ENCODE data around the gene SCIN. TPM values are rescaled to one million over a fixed set of nuclear protein-coding genes. Genes with fewer than 3 reads are reported as not detected.

Gene SCIN
- total RNA-seq, 1 donor from 2014 or later, result not detected

DNA sequence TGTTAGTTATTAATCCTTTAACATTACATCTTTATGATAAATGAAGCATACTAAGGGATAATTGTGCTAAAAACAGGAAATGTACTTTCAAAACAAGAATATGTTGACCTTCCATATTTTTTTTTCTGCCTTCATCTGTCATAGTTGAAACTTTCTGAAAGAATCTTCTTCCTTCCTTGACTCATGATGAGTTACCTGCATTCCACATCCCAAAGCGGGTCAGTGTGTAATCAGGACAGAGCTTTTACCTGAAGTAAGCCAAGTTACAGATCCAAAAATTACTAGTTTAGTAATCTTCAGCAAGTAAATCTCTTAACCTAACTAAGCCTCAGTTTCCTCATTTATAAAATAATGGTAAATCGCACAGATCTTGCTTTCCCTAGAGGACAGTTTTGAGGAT, 103.5 kb downstream of the SCIN start:
- no peaks in the 10 kb centered on the region for H3K4me1 Mint-ChIP-seq (ENCODE audit: low read depth, unreplicated experiment)
- H3K4me3 Mint-ChIP-seq (ENCODE audit: unreplicated experiment), result no peak overlapping the region
- no peaks in the 10 kb centered on the region for H3K27me3 Mint-ChIP-seq (ENCODE audit: unreplicated experiment)
- H3K36me3 Mint-ChIP-seq (ENCODE audit: unreplicated experiment), result no peaks in the 10 kb centered on the region
- DNase-seq, result no peak
- TF ChIP-seq, protein P1, sequence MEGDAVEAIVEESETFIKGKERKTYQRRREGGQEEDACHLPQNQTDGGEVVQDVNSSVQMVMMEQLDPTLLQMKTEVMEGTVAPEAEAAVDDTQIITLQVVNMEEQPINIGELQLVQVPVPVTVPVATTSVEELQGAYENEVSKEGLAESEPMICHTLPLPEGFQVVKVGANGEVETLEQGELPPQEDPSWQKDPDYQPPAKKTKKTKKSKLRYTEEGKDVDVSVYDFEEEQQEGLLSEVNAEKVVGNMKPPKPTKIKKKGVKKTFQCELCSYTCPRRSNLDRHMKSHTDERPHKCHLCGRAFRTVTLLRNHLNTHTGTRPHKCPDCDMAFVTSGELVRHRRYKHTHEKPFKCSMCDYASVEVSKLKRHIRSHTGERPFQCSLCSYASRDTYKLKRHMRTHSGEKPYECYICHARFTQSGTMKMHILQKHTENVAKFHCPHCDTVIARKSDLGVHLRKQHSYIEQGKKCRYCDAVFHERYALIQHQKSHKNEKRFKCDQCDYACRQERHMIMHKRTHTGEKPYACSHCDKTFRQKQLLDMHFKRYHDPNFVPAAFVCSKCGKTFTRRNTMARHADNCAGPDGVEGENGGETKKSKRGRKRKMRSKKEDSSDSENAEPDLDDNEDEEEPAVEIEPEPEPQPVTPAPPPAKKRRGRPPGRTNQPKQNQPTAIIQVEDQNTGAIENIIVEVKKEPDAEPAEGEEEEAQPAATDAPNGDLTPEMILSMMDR (IDR thresholded peaks at IDR 0.05; ENCODE audit: partially characterized antibody, unreplicated experiment), result no peak
- no peak overlapping the region for H3K27ac Mint-ChIP-seq (ENCODE audit: unreplicated experiment)
- peaks cover 3% of the 10 kb centered on the region for H3K9me3 Mint-ChIP-seq (ENCODE audit: unreplicated experiment)

DNA sequence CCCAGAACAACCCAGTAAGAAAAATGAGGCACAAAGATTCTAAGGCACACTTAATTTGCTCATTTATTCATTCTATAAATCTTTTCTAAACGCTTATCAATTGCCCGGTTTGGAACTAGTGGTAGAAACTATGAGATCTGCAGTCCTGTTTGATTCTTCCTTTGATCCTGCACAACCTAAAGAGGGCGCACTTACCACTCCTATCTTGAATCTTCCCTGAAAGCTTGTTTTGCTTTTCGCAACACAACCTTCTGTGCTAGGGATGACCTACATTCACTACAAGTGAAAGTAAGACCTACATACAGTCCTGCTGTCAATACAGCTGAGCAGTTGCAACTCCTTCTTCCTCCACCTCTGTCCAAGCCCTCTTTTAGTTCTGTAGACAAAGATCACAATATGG, 104.3 kb downstream of the SCIN start:
- H3K9me3 Mint-ChIP-seq (ENCODE audit: unreplicated experiment), result peaks cover 3% of the 10 kb centered on the region
- H3K4me3 Mint-ChIP-seq (ENCODE audit: unreplicated experiment), result no peak overlapping the region
- no peak for DNase-seq

DNA sequence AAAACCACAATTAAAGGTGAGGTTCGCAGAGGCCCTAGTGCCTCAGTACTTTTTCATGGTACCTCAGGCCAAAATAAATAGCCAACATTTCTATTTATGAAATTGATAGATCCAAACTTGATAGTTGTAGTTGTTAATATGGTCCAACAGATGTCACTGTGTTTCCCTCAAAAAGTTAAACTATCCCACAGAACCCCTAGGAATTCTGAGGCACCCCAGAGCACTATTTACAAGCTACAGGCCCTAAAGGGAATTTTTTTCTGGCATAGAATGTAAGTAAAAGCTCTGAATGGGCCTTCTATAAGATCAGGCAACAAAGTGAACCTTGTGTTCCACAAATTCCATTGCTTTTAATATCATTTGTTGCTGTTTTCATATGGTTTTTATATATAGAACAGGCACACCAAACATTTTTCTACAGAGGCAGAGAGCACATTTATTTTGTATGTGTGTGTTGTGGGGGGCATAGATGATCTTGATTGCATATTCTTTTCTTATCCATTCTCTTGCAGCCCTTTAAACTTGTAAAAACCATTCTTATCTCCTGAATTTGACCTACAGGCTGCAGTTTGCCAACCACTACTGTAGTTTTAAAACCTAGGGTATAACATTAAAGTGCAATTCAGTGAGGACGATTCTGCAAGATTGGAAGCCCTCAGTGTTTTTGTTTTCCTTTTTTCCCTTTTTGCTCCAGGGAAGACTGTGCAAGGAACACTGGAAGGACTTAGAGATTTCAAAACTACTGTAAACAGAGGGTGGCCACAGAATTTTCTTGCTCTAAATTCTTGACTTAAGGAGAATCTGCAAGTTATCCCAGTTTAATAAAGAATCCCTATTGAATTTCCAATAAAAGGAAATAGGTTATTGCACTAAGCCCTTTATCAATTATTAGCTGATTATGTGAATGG, 113.4 kb downstream of the SCIN start:
- no peaks in the 10 kb centered on the region for H3K36me3 Mint-ChIP-seq (ENCODE audit: unreplicated experiment)
- no peaks in the 10 kb centered on the region for H3K9me3 Mint-ChIP-seq (ENCODE audit: unreplicated experiment)
- H3K4me3 Mint-ChIP-seq (ENCODE audit: unreplicated experiment), result no peak overlapping the region
- no peak for DNase-seq
- peaks cover 15% of the 10 kb centered on the region for H3K4me1 Mint-ChIP-seq (ENCODE audit: low read depth, unreplicated experiment)
- no peak overlapping the region for H3K27ac Mint-ChIP-seq (ENCODE audit: unreplicated experiment)
- TF ChIP-seq, protein P1 (IDR thresholded peaks at IDR 0.05; ENCODE audit: partially characterized antibody, unreplicated experiment), result no peak
- H3K27me3 Mint-ChIP-seq (ENCODE audit: unreplicated experiment), result no peaks in the 10 kb centered on the region

More for the DNA sequence above, 104.3 kb downstream of the SCIN start:
- no peaks in the 10 kb centered on the region for H3K4me1 Mint-ChIP-seq (ENCODE audit: low read depth, unreplicated experiment)
- H3K27me3 Mint-ChIP-seq (ENCODE audit: unreplicated experiment), result no peaks in the 10 kb centered on the region
- H3K36me3 Mint-ChIP-seq (ENCODE audit: unreplicated experiment), result no peaks in the 10 kb centered on the region
- H3K27ac Mint-ChIP-seq (ENCODE audit: unreplicated experiment), result no peak overlapping the region
- TF ChIP-seq, protein P1 (IDR thresholded peaks at IDR 0.05; ENCODE audit: partially characterized antibody, unreplicated experiment), result peak; percentile 27

DNA sequence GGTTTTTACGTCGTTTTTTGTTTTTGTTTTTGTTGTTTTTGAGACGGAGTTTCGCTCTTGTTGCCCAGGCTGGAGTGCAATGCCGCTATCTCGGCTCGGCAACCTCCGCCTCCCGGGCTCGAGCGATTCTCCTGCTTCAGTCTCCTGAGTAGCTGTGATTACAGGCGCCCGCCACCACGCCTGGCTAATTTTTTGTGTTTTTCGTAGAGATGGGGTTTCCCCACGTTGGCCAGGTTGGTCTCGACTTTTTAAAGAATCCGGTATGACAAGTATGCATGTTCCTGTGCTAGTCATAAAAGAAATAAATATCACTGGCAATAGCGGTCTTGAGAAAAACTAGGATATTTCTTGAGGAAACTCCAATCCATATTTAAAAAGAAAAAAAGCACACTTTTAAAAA, 114.2 kb downstream of the SCIN start:
- no peaks in the 10 kb centered on the region for H3K36me3 Mint-ChIP-seq (ENCODE audit: unreplicated experiment)
- no peaks in the 10 kb centered on the region for H3K9me3 Mint-ChIP-seq (ENCODE audit: unreplicated experiment)
- peaks cover 17% of the 10 kb centered on the region for H3K4me1 Mint-ChIP-seq (ENCODE audit: low read depth, unreplicated experiment)
- H3K27me3 Mint-ChIP-seq (ENCODE audit: unreplicated experiment), result no peaks in the 10 kb centered on the region
- TF ChIP-seq, protein P1 (IDR thresholded peaks at IDR 0.05; ENCODE audit: partially characterized antibody, unreplicated experiment), result no peak
- H3K27ac Mint-ChIP-seq (ENCODE audit: unreplicated experiment), result no peak overlapping the region
- H3K4me3 Mint-ChIP-seq (ENCODE audit: unreplicated experiment), result no peak overlapping the region
- no peak for DNase-seq

DNA sequence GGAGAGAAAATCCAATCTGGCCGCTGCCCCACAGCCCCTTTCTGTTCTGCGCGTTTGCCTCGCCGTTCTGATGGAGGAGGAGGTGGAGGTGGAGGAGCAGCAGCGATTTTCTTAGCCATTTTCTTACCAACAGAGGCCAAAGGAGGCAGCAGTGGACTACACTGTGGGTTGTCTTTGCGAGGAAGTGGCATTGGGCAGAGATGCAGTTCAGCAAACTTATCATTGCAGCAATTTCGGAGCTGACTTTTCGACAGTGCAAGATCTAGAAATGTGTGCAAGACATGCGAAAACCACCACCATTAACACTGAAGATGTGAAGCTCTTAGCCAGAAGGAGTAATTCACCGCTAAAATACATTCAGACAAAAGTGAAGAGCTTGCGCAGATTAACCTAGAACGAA, 115.0 kb downstream of the SCIN start:
- Mint-ChIP-seq H3K36me3 (ENCODE audit: unreplicated experiment) (no peaks in the 10 kb centered on the region), H3K27ac (ENCODE audit: unreplicated experiment) (peak overlapping the region; percentile 72), H3K4me1 (ENCODE audit: low read depth, unreplicated experiment) (peaks cover 19% of the 10 kb centered on the region), H3K27me3 (ENCODE audit: unreplicated experiment) (no peaks in the 10 kb centered on the region), H3K9me3 (ENCODE audit: unreplicated experiment) (no peaks in the 10 kb centered on the region), H3K4me3 (ENCODE audit: unreplicated experiment) (peak overlapping the region; percentile 79)
- DNase-seq, result peak; percentile 44
- TF ChIP-seq, protein P1 (IDR thresholded peaks at IDR 0.05; ENCODE audit: partially characterized antibody, unreplicated experiment), result no peak

All from glutamatergic neuron (in vitro differentiated cells).